CD14-positive monocyte (primary cell): Measurements from ENCODE around the gene THRAP3. TPM values are rescaled to one million over a fixed set of nuclear protein-coding genes. Genes with fewer than 3 reads are reported as not detected.

Experiments used
- DNase-seq, 3 donors: peaks; one replicate each; pipeline ENCODE4 v3.0.0-alpha.2; 2011 to 2022
- H2AFZ ChIP-seq: 2 replicates; pipeline ENCODE4 v1.6.0; 2012; ENCODE audit warnings: mild to moderate bottlenecking, low read depth, low read length, inconsistent platforms; ENCODE audit not compliant: insufficient read depth, poor library complexity, severe bottlenecking
- H3K27ac ChIP-seq, 2 donors: 1 replicate in 1 of 2; 2 replicates in 1 of 2; pipeline ENCODE4 v1.5.1; 2012 to 2013; ENCODE audit warnings: low read length in 2 of 2, control low read depth in 1 of 2, inconsistent platforms in 1 of 2, low read depth in 1 of 2, mild to moderate bottlenecking in 1 of 2
- H3K27me3 ChIP-seq, 2 donors: one replicate each; pipeline versions ENCODE4 v1.6.0 to v1.6.1; 2011 to 2013; ENCODE audit warnings: low read length in 2 of 2; ENCODE audit not compliant: control insufficient read depth in 2 of 2, insufficient read depth in 2 of 2
- H3K36me3 ChIP-seq, 2 donors: replicated peaks in 1 of 2; 1 replicate in 1 of 2; 2 replicates in 1 of 2; pipeline versions ENCODE4 v1.5.1 to v1.6.1; 2012 to 2013; ENCODE audit warnings: low read length in 2 of 2, control low read depth in 1 of 2, inconsistent platforms in 1 of 2, mild to moderate bottlenecking in 1 of 2; ENCODE audit not compliant: insufficient read depth in 2 of 2, control insufficient read depth in 1 of 2
- H3K4me1 ChIP-seq, 2 donors: 1 replicate in 1 of 2; 2 replicates in 1 of 2; pipeline versions ENCODE4 v1.5.1 to v1.6.1; 2012 to 2013; ENCODE audit warnings: low read length in 2 of 2, control low read depth in 1 of 2, inconsistent platforms in 1 of 2, mild to moderate bottlenecking in 1 of 2, moderate library complexity in 1 of 2; ENCODE audit not compliant: insufficient read depth in 2 of 2, control insufficient read depth in 1 of 2
- H3K4me2 ChIP-seq: replicated peaks from 2 replicates; pipeline ENCODE3; 2012; ENCODE audit warnings: low read length, moderate library complexity, mild to moderate bottlenecking; ENCODE audit not compliant: poor library complexity, severe bottlenecking; ENCODE audit errors: extremely low read depth
- H3K4me3 ChIP-seq, 3 experiments: fragments of 200-600 bp in 1 of 3; sonication (generic) in 1 of 3; replicated peaks in 1 of 3; 1 replicate in 2 of 3; 2 replicates in 1 of 3; pipeline ENCODE4 v1.5.1; 2011 to 2013; ENCODE audit warnings: low read length in 3 of 3, mild to moderate bottlenecking in 3 of 3, control low read depth in 2 of 3, low read depth in 2 of 3, inconsistent platforms in 1 of 3, moderate library complexity in 1 of 3
- H3K79me2 ChIP-seq: 2 replicates; pipeline ENCODE4 v1.6.0; 2012; ENCODE audit warnings: mild to moderate bottlenecking, control low read depth, inconsistent platforms, low read length, moderate library complexity; ENCODE audit not compliant: insufficient read depth
- H3K9ac ChIP-seq: 2 replicates; pipeline ENCODE4 v1.6.0; 2017; ENCODE audit warnings: low read length, mild to moderate bottlenecking; ENCODE audit not compliant: insufficient read depth, poor library complexity, severe bottlenecking
- H3K9me3 ChIP-seq, 2 donors: replicated peaks in 1 of 2; 1 replicate in 1 of 2; 2 replicates in 1 of 2; pipeline versions ENCODE4 v1.5.1 to v1.6.1; 2012 to 2013; ENCODE audit warnings: low read length in 2 of 2, control low read depth in 1 of 2; ENCODE audit not compliant: control insufficient read depth in 1 of 2, insufficient read depth in 1 of 2
- H4K20me1 ChIP-seq: 2 replicates; pipeline ENCODE4 v1.6.0; 2012; ENCODE audit warnings: mild to moderate bottlenecking, low read length, control low read depth, moderate library complexity; ENCODE audit not compliant: insufficient read depth
- H3K27ac Mint-ChIP-seq, 7 donors: one replicate each; pipeline ENCODE4 v1.8.0; 2020; ENCODE audit warnings: mild to moderate bottlenecking in 7 of 7, mixed read lengths in 7 of 7, moderate library complexity in 6 of 7, inconsistent platforms in 2 of 7
- H3K27me3 Mint-ChIP-seq, 3 donors: one replicate each; pipeline ENCODE4 v1.8.0; 2021 to 2022; ENCODE audit warnings: low read depth in 3 of 3, mild to moderate bottlenecking in 3 of 3, mixed read lengths in 3 of 3, moderate library complexity in 3 of 3, inconsistent platforms in 1 of 3
- H3K36me3 Mint-ChIP-seq, 2 donors: one replicate each; pipeline ENCODE4 v1.8.0; 2020; ENCODE audit warnings: mixed read lengths in 2 of 2, inconsistent platforms in 1 of 2, mild to moderate bottlenecking in 1 of 2
- H3K4me1 Mint-ChIP-seq: one replicate; pipeline ENCODE4 v1.8.0; 2020; ENCODE audit warnings: mild to moderate bottlenecking, mixed read lengths
- H3K4me3 Mint-ChIP-seq, 2 donors: one replicate each; pipeline ENCODE4 v1.8.0; 2020; ENCODE audit warnings: mild to moderate bottlenecking in 2 of 2, mixed read lengths in 2 of 2, moderate library complexity in 1 of 2
- H3K9me3 Mint-ChIP-seq, 7 donors: one replicate each; pipeline ENCODE4 v1.8.0; 2020 to 2022; ENCODE audit warnings: mixed read lengths in 7 of 7, mild to moderate bottlenecking in 6 of 7, moderate library complexity in 6 of 7, inconsistent platforms in 2 of 7
- CTCF ChIP-seq: fragments of 200-600 bp; IDR thresholded peaks from one replicate; pipeline ENCODE4 v1.8.0; 2022; ENCODE audit warnings: antibody characterized with exemption, mild to moderate bottlenecking
- WGBS: methylation state at CpG from one replicate; pipeline ENCODE4 v1.1.5; 2013; ENCODE audit warnings: missing lambda C conversion rate; ENCODE audit not compliant: insufficient coverage; 5-methylcytosine and 5-hydroxymethylcytosine counted together
- intact Hi-C, 2 donors: fragments of 100-400 bp; cut with micrococcal nuclease; formaldehyde crosslinking; loops; one replicate each; pipeline versions ENCODE4 v1.15.0 to v1.15.1; 2023
- polyA plus RNA-seq, 3 donors: library from polyadenylated mRNA; depleted of rRNA in 1 of 3; unstranded in 2 of 3; stranded (reverse) in 1 of 3; fragments of 300-500 nt in 2 of 3; fragments of >200 nt in 1 of 3; fragmentation: Illumina TruSeq in 2 of 3; gene quantifications; 1 replicate in 2 of 3; 2 replicates in 1 of 3; pipeline ENCODE4 v1.2.3, GENCODE V29; 2012 to 2021

Gene THRAP3
- polyA plus RNA-seq, 3 donors, result 30.1 to 63.4 (median 35.7) TPM

GRCh38 chr1:36349241-36349671 is 125.0 kb downstream of the THRAP3 start:
- Histone ChIP-seq H3K9ac (peak overlapping the region; percentile 21), H2AFZ (no peak overlapping the region), H3K4me1 (peaks cover 34 to 41% of the 10 kb centered on the region in 2 donors), H3K27me3 (no peaks in the 10 kb centered on the region), H3K79me2 (no peaks in the 10 kb centered on the region), H4K20me1 (peaks cover 73% of the 10 kb centered on the region), H3K9me3 (no peaks in the 10 kb centered on the region), H3K27ac (peak overlapping the region; percentile 9 to 63), H3K4me2 (peak overlapping the region; percentile 5), H3K36me3 (peaks cover 64 to 75% of the 10 kb centered on the region in 2 donors), H3K4me3 (peak overlapping the region in 1 of 3 experiments; percentile 11)
- DNase-seq, result peak; percentile 28 to 66 (median 33)
- peaks cover 37% of the 10 kb centered on the region for H3K4me1 Mint-ChIP-seq
- intact Hi-C loops, result no loop called here
- peaks cover 77 to 89% of the 10 kb centered on the region in 2 donors for H3K36me3 Mint-ChIP-seq
- no peak for TF ChIP-seq CTCF
- peak overlapping the region; percentile 20 to 46 for H3K4me3 Mint-ChIP-seq
- H3K27ac Mint-ChIP-seq, result peak overlapping the region in 5 of 7 donors; percentile 26 to 74 (median 62)
- H3K9me3 Mint-ChIP-seq, result peaks cover 0 to 1% (median 0%) of the 10 kb centered on the region in 7 donors
- no peaks in the 10 kb centered on the region for H3K27me3 Mint-ChIP-seq
- WGBS, result 13% methylated on average over 6 of the region's 7 CpGs

- H3K9ac ChIP-seq, result peak overlapping the region; percentile 37
- H3K27me3 ChIP-seq, result no peaks in the 10 kb centered on the region
- intact Hi-C loops, result loop anchor here in 1 of 2 donors (2.0 kb wide), 1 partner anchor 19 kb away; no protein-coding TSS in a partner anchor
- H3K9me3 ChIP-seq, result no peaks in the 10 kb centered on the region
- peak overlapping the region in 1 of 3 experiments; percentile 7 for H3K4me3 ChIP-seq
- no peaks in the 10 kb centered on the region for H3K79me2 ChIP-seq
- H3K4me2 ChIP-seq, result no peak overlapping the region
- TF ChIP-seq CTCF, result no peak
- H3K4me3 Mint-ChIP-seq, result no peak overlapping the region
- H3K4me1 Mint-ChIP-seq, result peaks cover 37% of the 10 kb centered on the region
- H2AFZ ChIP-seq, result no peak overlapping the region
- 96% methylated on average over 15 of the region's 16 CpGs for WGBS
- peak overlapping the region in 1 of 7 donors; percentile 93 for H3K27ac Mint-ChIP-seq
- peak overlapping the region; percentile 26 to 72 for H3K27ac ChIP-seq
- H3K36me3 ChIP-seq, result peaks cover 64 to 75% of the 10 kb centered on the region in 2 donors
- H3K9me3 Mint-ChIP-seq, result peaks cover 0 to 2% (median 0%) of the 10 kb centered on the region in 7 donors
- no peaks in the 10 kb centered on the region for H3K27me3 Mint-ChIP-seq
- H4K20me1 ChIP-seq, result peaks cover 70% of the 10 kb centered on the region
- H3K36me3 Mint-ChIP-seq, result peaks cover 77 to 89% of the 10 kb centered on the region in 2 donors
- DNase-seq, result no peak
- H3K4me1 ChIP-seq, result peaks cover 34 to 41% of the 10 kb centered on the region in 2 donors
Observed at GRCh38 chr1:36349839-36350238, 125.6 kb downstream of the THRAP3 start.
